Activated CD4-positive, CD25-positive, alpha-beta regulatory T cell treated with anti-CD3 and anti-CD28 coated beads, Interleukin-2, amount 50 U/mL, for 24 hours (primary cell): Measurements from ENCODE around the gene SMPDL3A.

Source experiments
- ATAC-seq, 2 donors: fragments of 150-1000 bp; cut with Tn5 transposase; one replicate each; pipeline ENCODE4 v1.10.0; 2021; ENCODE audit warnings: mild to moderate bottlenecking in 1 of 2, moderate library complexity in 1 of 2

Gene SMPDL3A

GRCh38 chr6:122806291-122806690, 17.2 kb downstream of the SMPDL3A start:
- no peak for ATAC-seq

- ATAC-seq: no peak
Measured at GRCh38 chr6:122808121-122808885, 19.2 kb downstream of the SMPDL3A start.

- ATAC-seq: no peak
Measured at GRCh38 chr6:122809001-122809400, 19.9 kb downstream of the SMPDL3A start.

GRCh38 chr6:122809691-122810090, 20.6 kb downstream of the SMPDL3A start:
- ATAC-seq: no peak

GRCh38 chr6:122810189-122810588, 21.1 kb downstream of the SMPDL3A start:
- no peak for ATAC-seq

- ATAC-seq: no peak
Measured at GRCh38 chr6:122817358-122817757, 28.3 kb downstream of the SMPDL3A start.

- no peak for ATAC-seq
Measured at GRCh38 chr6:122817766-122818165, 28.7 kb downstream of the SMPDL3A start.

- ATAC-seq: no peak
Measured at GRCh38 chr6:122818866-122819265, 29.8 kb downstream of the SMPDL3A start.

- ATAC-seq: no peak
Measured at GRCh38 chr6:122821095-122821494, 32.0 kb downstream of the SMPDL3A start.

- no peak for ATAC-seq
Measured at GRCh38 chr6:122825163-122825562, 36.1 kb downstream of the SMPDL3A start.

GRCh38 chr6:122829456-122829855, 40.4 kb downstream of the SMPDL3A start:
- ATAC-seq: no peak

GRCh38 chr6:122831511-122831910, 42.5 kb downstream of the SMPDL3A start:
- ATAC-seq: no peak

GRCh38 chr6:122832459-122832858, 43.4 kb downstream of the SMPDL3A start:
- ATAC-seq: no peak

- no peak for ATAC-seq
Measured at GRCh38 chr6:122833021-122833491, 44.0 kb downstream of the SMPDL3A start.

- no peak for ATAC-seq
Measured at GRCh38 chr6:122838060-122838780, 49.2 kb downstream of the SMPDL3A start.

GRCh38 chr6:122839472-122839871, 50.4 kb downstream of the SMPDL3A start:
- ATAC-seq: peak; percentile 41 to 53

GRCh38 chr6:122839906-122840305, 50.8 kb downstream of the SMPDL3A start:
- ATAC-seq: no peak

- peak in 1 of 2 donors; percentile 17 for ATAC-seq
Measured at GRCh38 chr6:122845464-122845863, 56.4 kb downstream of the SMPDL3A start.

GRCh38 chr6:122845916-122846612, 57.0 kb downstream of the SMPDL3A start:
- no peak for ATAC-seq

GRCh38 chr6:122853259-122853995, 64.4 kb downstream of the SMPDL3A start:
- ATAC-seq: no peak
